ENCODE results near the gene CSRNP3. TPM values are rescaled to one million over a fixed set of nuclear protein-coding genes. Genes with fewer than 3 reads are reported as not detected.

Gene CSRNP3
- polyA plus RNA-seq, 1 donor (not counting 4 experiments of a cell fraction or from before 2014, with no cell fraction given): 0.87 TPM

DNA sequence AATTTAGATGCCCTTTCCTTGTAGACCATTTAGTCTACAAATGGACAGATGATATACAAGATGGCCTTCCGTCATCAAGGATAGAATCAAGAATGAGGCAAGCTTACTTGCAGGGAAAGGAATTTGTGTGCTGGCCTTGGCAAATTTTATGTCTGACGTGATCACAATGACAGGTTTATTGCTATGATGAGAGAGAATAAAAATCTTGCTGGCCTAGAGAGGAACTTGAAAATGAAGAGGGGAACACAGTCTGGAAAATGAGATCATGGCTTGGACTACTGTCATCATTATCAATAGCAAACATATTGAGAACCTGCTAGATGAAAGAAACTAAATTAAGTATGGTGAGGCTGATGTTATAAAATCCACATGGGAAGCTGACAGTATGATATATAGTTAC is 66.0 kb downstream of the CSRNP3 start:
- Histone ChIP-seq H4K20me1 (ENCODE audit: control insufficient read depth, extremely low read depth, insufficient read depth, low read length) (no peaks in the 10 kb centered on the region), H2AFZ (ENCODE audit: control insufficient read depth, low read length) (no peak overlapping the region), H3K27ac (ENCODE audit: control insufficient read depth, insufficient read depth, low read length) (no peak overlapping the region), H3K4me3 (ENCODE audit: control insufficient read depth in 2 of 3, extremely low read depth in 1 of 3, insufficient read depth in 2 of 3, low read depth in 1 of 3, low read length in 3 of 3) (no peak overlapping the region), H3K9me1 (ENCODE audit: control insufficient read depth, extremely low read depth, insufficient read depth, low read length) (no peaks in the 10 kb centered on the region), H3K79me2 (ENCODE audit: control insufficient read depth, insufficient read depth, low read length) (no peaks in the 10 kb centered on the region), H3K9ac (ENCODE audit: control insufficient read depth, extremely low read depth, insufficient read depth, low read length) (no peak overlapping the region), H3K36me3 (ENCODE audit: control insufficient read depth in 2 of 2, extremely low read depth in 1 of 2, insufficient read depth in 2 of 2, low read length in 2 of 2) (no peaks in the 10 kb centered on the region), H3K27me3 (ENCODE audit: control insufficient read depth, extremely low read depth, insufficient read depth, low read length) (no peaks in the 10 kb centered on the region), H3K9me3 (ENCODE audit: control insufficient read depth, low read depth, low read length) (no peaks in the 10 kb centered on the region), H3K4me1 (ENCODE audit: control insufficient read depth, extremely low read depth, insufficient read depth, low read length) (no peaks in the 10 kb centered on the region), H3K4me2 (ENCODE audit: control insufficient read depth, extremely low read depth, insufficient read depth, low read depth, low read length) (no peak overlapping the region)
- dilution Hi-C loops (cut with MboI; ENCODE audit: extremely low pct_ligation_motif_present, low sequenced_read_pairs): no loop called here
- no peak for FAIRE-seq
- TF ChIP-seq, protein P1, sequence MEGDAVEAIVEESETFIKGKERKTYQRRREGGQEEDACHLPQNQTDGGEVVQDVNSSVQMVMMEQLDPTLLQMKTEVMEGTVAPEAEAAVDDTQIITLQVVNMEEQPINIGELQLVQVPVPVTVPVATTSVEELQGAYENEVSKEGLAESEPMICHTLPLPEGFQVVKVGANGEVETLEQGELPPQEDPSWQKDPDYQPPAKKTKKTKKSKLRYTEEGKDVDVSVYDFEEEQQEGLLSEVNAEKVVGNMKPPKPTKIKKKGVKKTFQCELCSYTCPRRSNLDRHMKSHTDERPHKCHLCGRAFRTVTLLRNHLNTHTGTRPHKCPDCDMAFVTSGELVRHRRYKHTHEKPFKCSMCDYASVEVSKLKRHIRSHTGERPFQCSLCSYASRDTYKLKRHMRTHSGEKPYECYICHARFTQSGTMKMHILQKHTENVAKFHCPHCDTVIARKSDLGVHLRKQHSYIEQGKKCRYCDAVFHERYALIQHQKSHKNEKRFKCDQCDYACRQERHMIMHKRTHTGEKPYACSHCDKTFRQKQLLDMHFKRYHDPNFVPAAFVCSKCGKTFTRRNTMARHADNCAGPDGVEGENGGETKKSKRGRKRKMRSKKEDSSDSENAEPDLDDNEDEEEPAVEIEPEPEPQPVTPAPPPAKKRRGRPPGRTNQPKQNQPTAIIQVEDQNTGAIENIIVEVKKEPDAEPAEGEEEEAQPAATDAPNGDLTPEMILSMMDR (optimal IDR thresholded peaks at IDR 0.05 in 1 of 3, IDR thresholded peaks at IDR 0.05 in 1 of 3, conservative IDR thresholded peaks at IDR 0.05 in 1 of 3; ENCODE audit: extremely low read depth in 1 of 3, insufficient read depth in 2 of 3, low read length in 3 of 3): no peak
- no peak for TF ChIP-seq EZH2 (IDR thresholded peaks at IDR 0.05; ENCODE audit: low read length)
- DNase-seq (ENCODE audit: low read depth, low spot score): no peak

DNA sequence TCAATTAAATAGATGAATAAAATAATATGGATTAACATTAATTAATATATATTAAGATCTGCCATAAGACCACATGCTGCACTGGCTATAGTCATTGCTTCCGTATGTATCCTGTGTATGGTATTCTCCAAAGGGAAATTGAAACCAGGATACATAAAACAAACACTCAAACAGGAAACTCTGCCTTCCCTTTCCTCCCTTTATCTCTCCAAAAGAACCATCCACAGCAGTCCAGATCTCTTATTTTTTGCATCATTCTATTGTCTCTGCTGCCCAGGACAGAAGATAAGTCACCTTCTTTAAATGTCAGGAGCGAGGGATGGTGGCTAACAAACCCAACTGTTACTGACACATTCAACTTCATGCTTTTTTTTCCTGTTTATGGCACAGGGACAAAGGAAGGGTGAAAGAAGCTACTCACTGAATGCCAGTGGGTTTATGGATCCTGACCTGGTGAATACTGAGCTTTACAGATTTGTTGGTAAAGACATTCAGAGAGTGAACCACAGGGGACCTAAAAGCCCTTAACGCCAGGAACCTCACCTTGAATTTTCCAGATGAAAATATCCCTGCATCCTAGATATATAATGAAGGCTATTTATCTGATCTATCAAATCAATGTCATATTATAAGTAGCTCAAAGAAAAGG is 67.5 kb downstream of the CSRNP3 start:
- H3K4me1 ChIP-seq (ENCODE audit: control insufficient read depth, extremely low read depth, insufficient read depth, low read length): no peaks in the 10 kb centered on the region
- no peak overlapping the region for H3K9ac ChIP-seq (ENCODE audit: control insufficient read depth, extremely low read depth, insufficient read depth, low read length)
- no peaks in the 10 kb centered on the region for H3K27me3 ChIP-seq (ENCODE audit: control insufficient read depth, extremely low read depth, insufficient read depth, low read length)
- no peaks in the 10 kb centered on the region for H3K9me1 ChIP-seq (ENCODE audit: control insufficient read depth, extremely low read depth, insufficient read depth, low read length)
- H4K20me1 ChIP-seq (ENCODE audit: control insufficient read depth, extremely low read depth, insufficient read depth, low read length): no peaks in the 10 kb centered on the region
- no peak overlapping the region for H3K4me2 ChIP-seq (ENCODE audit: control insufficient read depth, extremely low read depth, insufficient read depth, low read depth, low read length)
- no peaks in the 10 kb centered on the region for H3K36me3 ChIP-seq (ENCODE audit: control insufficient read depth in 2 of 2, extremely low read depth in 1 of 2, insufficient read depth in 2 of 2, low read length in 2 of 2)
- no peak for TF ChIP-seq EZH2 (IDR thresholded peaks at IDR 0.05; ENCODE audit: low read length)
- TF ChIP-seq, protein P1 (optimal IDR thresholded peaks at IDR 0.05 in 1 of 3, IDR thresholded peaks at IDR 0.05 in 1 of 3, conservative IDR thresholded peaks at IDR 0.05 in 1 of 3; ENCODE audit: extremely low read depth in 1 of 3, insufficient read depth in 2 of 3, low read length in 3 of 3): no peak
- FAIRE-seq (no peak), DNase-seq (ENCODE audit: low read depth, low spot score) (no peak)
- dilution Hi-C loops (cut with MboI; ENCODE audit: extremely low pct_ligation_motif_present, low sequenced_read_pairs): no loop called here
- H3K79me2 ChIP-seq (ENCODE audit: control insufficient read depth, insufficient read depth, low read length): no peaks in the 10 kb centered on the region
- no peak overlapping the region for H3K27ac ChIP-seq (ENCODE audit: control insufficient read depth, insufficient read depth, low read length)
- H3K9me3 ChIP-seq (ENCODE audit: control insufficient read depth, low read depth, low read length): no peaks in the 10 kb centered on the region
- H2AFZ ChIP-seq (ENCODE audit: control insufficient read depth, low read length): no peak overlapping the region
- no peak overlapping the region for H3K4me3 ChIP-seq (ENCODE audit: control insufficient read depth in 2 of 3, extremely low read depth in 1 of 3, insufficient read depth in 2 of 3, low read depth in 1 of 3, low read length in 3 of 3)
